AG04450 (cell line): ENCODE data around the gene LIPJ. TPM values are rescaled to one million over a fixed set of nuclear protein-coding genes. Genes with fewer than 3 reads are reported as not detected.

Experiments
- CTCF ChIA-PET: fragments of 300-600, 350-600 bp; formaldehyde crosslinking; extraction: SDS; loops from one replicate; lab custom pipeline; 2022; ENCODE audit warnings: antibody characterized with exemption, inconsistent platforms; lab: Charles Lee
- POLR2A ChIA-PET: fragments of 350-600 bp; formaldehyde crosslinking; extraction: SDS; loops from one replicate; lab custom pipeline; 2021; ENCODE audit warnings: antibody characterized with exemption, inconsistent platforms; lab: Yijun Ruan, JAX
- DNase-seq: peaks from one replicate; pipeline ENCODE4 v3.0.0-alpha.2; 2011; ENCODE audit warnings: low read depth, low spot score
- H3K27ac ChIP-seq: one replicate; pipeline ENCODE4 v1.5.1; 2012; ENCODE audit warnings: low read depth, low read length, control low read depth
- H3K27me3 ChIP-seq: one replicate; pipeline ENCODE4 v1.6.0; 2012; ENCODE audit warnings: low read length; ENCODE audit not compliant: control insufficient read depth, insufficient read depth
- H3K4me3 ChIP-seq: 2 replicates; pipeline ENCODE4 v1.5.1; 2011; ENCODE audit warnings: mild to moderate bottlenecking, low read depth, low read length, control low read depth
- H3K9me3 ChIP-seq: 2 replicates; pipeline ENCODE4 v1.5.1; 2012; ENCODE audit warnings: low read length; ENCODE audit not compliant: control insufficient read depth, insufficient read depth
- polyA plus RNA-seq: library from polyadenylated mRNA; depleted of rRNA; stranded (reverse); fragments of >200 nt; gene quantifications from 2 replicates; pipeline ENCODE4 v1.2.3, GENCODE V29; 2011
- TF ChIP-seq, protein P1 (sequence below): IDR thresholded peaks from 2 replicates; pipeline ENCODE4 v1.5.1; 2011; ENCODE audit warnings: low read depth, low read length, control low read depth, inconsistent platforms

Gene LIPJ
- polyA plus RNA-seq, 1 experiment, result not detected

DNA sequence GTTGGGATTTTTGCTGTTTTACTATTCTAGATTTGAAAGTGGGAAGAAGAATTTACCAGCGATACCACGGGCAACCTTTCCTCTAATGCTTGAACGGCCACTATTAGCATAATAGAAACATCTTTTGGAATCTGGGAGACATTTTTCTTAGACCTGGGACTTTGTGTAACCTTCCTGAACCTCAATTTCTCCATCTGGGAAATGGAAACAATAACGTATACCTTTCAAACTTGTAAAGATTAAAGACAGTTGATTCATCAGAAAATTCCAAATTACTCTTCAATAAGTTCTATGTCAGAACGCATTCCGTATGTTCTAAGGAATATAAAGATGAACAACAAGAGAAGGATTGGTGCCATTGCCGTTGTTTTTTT, 3.0 kb upstream of the LIPJ start:
- H3K4me3 ChIP-seq, result peak overlapping the region; percentile 65
- TF ChIP-seq, protein P1, sequence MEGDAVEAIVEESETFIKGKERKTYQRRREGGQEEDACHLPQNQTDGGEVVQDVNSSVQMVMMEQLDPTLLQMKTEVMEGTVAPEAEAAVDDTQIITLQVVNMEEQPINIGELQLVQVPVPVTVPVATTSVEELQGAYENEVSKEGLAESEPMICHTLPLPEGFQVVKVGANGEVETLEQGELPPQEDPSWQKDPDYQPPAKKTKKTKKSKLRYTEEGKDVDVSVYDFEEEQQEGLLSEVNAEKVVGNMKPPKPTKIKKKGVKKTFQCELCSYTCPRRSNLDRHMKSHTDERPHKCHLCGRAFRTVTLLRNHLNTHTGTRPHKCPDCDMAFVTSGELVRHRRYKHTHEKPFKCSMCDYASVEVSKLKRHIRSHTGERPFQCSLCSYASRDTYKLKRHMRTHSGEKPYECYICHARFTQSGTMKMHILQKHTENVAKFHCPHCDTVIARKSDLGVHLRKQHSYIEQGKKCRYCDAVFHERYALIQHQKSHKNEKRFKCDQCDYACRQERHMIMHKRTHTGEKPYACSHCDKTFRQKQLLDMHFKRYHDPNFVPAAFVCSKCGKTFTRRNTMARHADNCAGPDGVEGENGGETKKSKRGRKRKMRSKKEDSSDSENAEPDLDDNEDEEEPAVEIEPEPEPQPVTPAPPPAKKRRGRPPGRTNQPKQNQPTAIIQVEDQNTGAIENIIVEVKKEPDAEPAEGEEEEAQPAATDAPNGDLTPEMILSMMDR, result no peak
- no peak overlapping the region for H3K27ac ChIP-seq
- no peaks in the 10 kb centered on the region for H3K27me3 ChIP-seq
- ChIA-PET CTCF (interaction anchor here (0.7 to 1.9 kb wide), 28 partner anchors 8 to 356 kb away, joined by 3 to 24 read pairs (median 4); no protein-coding TSS in a partner anchor), POLR2A (interaction anchor here (0.6 to 1.2 kb wide), 3 partner anchors 34 to 722 kb away, joined by 3 to 4 read pairs (median 3); no protein-coding TSS in a partner anchor)
- peaks cover 3% of the 10 kb centered on the region; the same call in 1 of the 2 replicates for H3K9me3 ChIP-seq
- DNase-seq, result no peak

DNA sequence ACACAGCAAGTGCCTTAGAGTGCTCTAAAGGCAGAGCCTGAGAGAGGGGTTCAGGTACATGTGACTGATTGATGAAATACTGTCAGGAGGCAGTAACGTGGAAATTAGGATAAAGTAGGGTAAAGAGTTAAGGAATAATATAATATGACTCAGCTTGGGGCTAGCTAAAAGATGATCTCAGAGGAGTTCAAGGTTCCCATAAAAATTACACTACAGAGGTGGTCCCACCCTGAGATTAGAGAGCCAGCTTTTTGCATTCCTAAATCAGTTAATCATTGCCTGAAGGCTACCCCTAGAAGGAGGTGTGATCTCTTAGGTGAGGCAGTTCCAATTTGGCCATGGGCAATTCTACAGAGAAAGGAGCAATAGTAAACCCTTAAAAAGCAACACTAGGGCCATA, 5.8 kb downstream of the LIPJ start:
- Histone ChIP-seq H3K4me3 (no peak overlapping the region), H3K9me3 (no peaks in the 10 kb centered on the region), H3K27me3 (no peaks in the 10 kb centered on the region), H3K27ac (no peak overlapping the region)
- no peak for DNase-seq
- ChIA-PET POLR2A (no interaction called here), CTCF (interaction anchor here (1.3 to 1.4 kb wide), 2 partner anchors 9 to 27 kb away, joined by 4 to 12 read pairs; partner anchors contain the start of gene RNLS)
- TF ChIP-seq, protein P1, result no peak

DNA sequence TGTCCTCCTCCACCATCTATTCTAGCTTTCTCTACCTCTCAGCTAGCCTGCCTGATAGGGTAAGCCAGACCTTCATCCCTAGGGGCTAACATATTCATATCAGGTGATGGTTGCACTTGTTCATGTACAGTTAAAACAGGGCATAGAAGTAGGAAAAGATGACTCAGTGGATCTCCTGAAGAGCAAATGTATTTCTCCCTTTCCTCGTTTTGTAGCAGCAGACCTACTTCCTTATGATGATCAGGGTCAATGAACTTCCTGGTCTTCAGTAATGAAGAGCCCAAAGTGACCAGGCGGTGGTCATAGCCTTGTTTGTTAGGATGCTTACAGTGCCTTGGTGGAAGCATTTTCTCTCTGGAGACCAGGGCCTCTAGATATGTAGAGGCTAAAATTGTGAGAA, 6.3 kb downstream of the LIPJ start:
- no peak for DNase-seq
- TF ChIP-seq, protein P1, result no peak
- H3K27me3 ChIP-seq, result no peaks in the 10 kb centered on the region
- H3K4me3 ChIP-seq, result no peak overlapping the region
- no peak overlapping the region for H3K27ac ChIP-seq
- no peaks in the 10 kb centered on the region for H3K9me3 ChIP-seq
- ChIA-PET POLR2A (no interaction called here), CTCF (no interaction called here)

DNA sequence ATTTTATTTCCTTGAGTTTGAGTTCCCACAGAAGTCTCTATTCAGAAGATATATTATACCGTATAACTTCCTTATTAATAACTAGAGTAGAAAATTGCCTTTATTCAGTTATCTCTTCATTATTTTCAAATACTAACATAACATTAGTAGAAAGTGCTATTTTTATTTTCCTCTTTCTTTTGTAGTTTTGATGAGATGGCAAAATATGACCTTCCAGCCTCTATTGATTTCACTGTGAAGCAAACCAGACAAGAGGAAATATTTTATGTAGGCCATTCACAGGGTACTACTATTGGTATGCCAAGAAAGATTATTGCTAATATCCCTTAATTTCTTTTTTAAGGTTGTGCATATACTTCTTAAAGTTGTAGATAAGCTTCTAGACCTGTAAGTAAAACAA, 7.9 kb downstream of the LIPJ start:
- H3K9me3 ChIP-seq, result no peaks in the 10 kb centered on the region
- ChIA-PET CTCF (interaction anchor here (0.6 to 3.2 kb wide), 2 partner anchors 12 to 337 kb away, joined by 5 to 11 read pairs; partner anchors contain the start of gene RNLS), POLR2A (no interaction called here)
- H3K4me3 ChIP-seq, result no peak overlapping the region
- no peak for DNase-seq
- no peaks in the 10 kb centered on the region for H3K27me3 ChIP-seq
- H3K27ac ChIP-seq, result no peak overlapping the region
- TF ChIP-seq, protein P1, result no peak

DNA sequence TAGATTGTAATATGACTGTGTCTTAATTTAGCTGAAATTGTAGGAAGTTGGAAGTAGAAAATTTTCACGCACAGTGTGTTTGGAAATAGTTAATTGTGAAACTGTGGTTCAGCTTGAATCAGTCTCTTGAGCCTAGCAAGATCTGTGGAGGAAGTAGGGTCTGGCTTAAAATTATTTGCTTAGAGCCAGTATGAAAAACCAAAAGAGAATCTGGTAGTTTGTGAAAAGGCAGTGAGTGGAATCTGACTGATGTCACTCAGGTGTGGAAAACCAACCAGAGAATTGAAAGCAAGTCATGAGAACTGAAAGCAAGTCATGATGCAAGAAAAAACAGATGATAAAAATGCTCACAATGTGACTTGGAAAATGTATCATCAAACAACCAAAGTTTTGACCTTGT, 11.5 kb downstream of the LIPJ start:
- Histone ChIP-seq H3K27ac (no peak overlapping the region), H3K27me3 (no peaks in the 10 kb centered on the region), H3K4me3 (no peak overlapping the region), H3K9me3 (no peaks in the 10 kb centered on the region)
- POLR2A ChIA-PET, result no interaction called here
- TF ChIP-seq, protein P1, result no peak
- CTCF ChIA-PET, result interaction anchor here (2.8 kb wide), 1 partner anchor 15 kb away, joined by 10 read pairs; the partner anchor contains the start of gene RNLS
- no peak for DNase-seq
